ENCODE measurements around the gene IFT74.

Gene IFT74

DNA sequence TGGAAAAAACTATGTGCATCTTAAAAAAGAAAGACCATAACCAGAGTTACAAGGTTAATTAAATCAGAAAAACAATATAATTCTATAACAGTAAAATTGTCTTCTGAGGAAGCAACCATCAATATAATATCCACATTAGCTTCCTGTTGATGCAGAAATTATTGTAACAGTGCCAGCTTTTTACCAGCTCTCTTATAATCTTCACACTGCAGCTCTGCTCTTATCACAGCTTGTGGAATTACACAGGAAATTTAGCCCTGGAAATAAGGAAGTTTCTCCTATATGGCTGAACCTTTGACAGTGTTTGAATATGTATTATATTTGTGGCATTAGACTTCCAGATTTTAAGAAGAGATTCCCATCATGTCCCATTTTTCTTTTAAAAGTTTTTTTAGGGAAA, 103.7 kb downstream of the IFT74 start:
- no peak overlapping the region for H3K4me3 ChIP-seq (ENCODE audit: low read depth, low read length)
- no peak for DNase-seq (ENCODE audit: low read depth)
- TF ChIP-seq, protein P1, sequence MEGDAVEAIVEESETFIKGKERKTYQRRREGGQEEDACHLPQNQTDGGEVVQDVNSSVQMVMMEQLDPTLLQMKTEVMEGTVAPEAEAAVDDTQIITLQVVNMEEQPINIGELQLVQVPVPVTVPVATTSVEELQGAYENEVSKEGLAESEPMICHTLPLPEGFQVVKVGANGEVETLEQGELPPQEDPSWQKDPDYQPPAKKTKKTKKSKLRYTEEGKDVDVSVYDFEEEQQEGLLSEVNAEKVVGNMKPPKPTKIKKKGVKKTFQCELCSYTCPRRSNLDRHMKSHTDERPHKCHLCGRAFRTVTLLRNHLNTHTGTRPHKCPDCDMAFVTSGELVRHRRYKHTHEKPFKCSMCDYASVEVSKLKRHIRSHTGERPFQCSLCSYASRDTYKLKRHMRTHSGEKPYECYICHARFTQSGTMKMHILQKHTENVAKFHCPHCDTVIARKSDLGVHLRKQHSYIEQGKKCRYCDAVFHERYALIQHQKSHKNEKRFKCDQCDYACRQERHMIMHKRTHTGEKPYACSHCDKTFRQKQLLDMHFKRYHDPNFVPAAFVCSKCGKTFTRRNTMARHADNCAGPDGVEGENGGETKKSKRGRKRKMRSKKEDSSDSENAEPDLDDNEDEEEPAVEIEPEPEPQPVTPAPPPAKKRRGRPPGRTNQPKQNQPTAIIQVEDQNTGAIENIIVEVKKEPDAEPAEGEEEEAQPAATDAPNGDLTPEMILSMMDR (IDR thresholded peaks at IDR 0.05; ENCODE audit: control insufficient read depth, extremely low read depth, insufficient read depth) = no peak

DNA sequence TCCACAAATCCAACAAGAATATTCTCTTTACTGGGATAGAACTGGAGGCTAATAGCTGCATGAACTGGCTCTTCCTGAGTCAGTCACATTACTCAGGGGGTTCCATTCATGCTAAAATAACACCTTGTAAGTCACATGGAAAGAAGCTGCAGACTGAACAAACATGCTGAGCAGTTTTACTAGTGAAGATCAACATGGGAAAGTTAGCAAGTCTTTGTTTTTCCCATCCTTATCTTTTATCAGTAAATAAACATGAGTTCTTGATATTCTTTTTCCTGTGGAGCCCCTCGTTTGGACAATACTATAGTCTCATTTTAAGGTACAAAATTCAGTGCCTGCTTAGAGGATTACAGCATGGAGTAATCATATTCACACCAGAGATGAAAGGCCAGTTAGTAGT, 109.1 kb downstream of the IFT74 start:
- no peak overlapping the region for H3K4me3 ChIP-seq (ENCODE audit: low read depth, low read length)
- TF ChIP-seq, protein P1 (IDR thresholded peaks at IDR 0.05; ENCODE audit: control insufficient read depth, extremely low read depth, insufficient read depth) = no peak
- peak; percentile 93 for DNase-seq (ENCODE audit: low read depth)

GRCh38 chr9:27073841-27074728, 117.9 kb downstream of the IFT74 start:
- TF ChIP-seq, protein P1 (IDR thresholded peaks at IDR 0.05; ENCODE audit: control insufficient read depth, extremely low read depth, insufficient read depth) = no peak
- no peak overlapping the region for H3K4me3 ChIP-seq (ENCODE audit: low read depth, low read length)
- DNase-seq (ENCODE audit: low read depth) = no peak

DNA sequence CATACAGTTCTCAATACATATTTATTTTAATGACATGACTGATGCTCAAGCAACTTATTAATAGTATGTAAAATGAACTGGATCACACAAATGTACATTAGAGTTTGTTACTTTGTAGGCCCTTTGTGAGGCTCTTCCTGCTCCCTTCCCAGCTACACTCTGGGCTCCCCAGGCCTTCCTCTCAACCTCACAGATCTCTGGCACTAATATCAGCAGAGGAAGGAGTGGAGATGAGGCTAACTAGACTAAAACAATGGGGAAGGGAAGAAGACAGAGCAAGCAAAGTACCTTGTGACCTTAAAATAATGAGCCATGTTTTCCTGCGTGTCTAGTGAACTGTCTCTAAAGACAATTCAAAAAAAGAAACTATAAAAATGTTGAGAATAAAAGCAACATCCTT, 122.5 kb downstream of the IFT74 start:
- H3K4me3 ChIP-seq (ENCODE audit: low read depth, low read length) = no peak overlapping the region
- DNase-seq (ENCODE audit: low read depth) = peak; percentile 60
- TF ChIP-seq, protein P1 (IDR thresholded peaks at IDR 0.05; ENCODE audit: control insufficient read depth, extremely low read depth, insufficient read depth) = no peak

DNA sequence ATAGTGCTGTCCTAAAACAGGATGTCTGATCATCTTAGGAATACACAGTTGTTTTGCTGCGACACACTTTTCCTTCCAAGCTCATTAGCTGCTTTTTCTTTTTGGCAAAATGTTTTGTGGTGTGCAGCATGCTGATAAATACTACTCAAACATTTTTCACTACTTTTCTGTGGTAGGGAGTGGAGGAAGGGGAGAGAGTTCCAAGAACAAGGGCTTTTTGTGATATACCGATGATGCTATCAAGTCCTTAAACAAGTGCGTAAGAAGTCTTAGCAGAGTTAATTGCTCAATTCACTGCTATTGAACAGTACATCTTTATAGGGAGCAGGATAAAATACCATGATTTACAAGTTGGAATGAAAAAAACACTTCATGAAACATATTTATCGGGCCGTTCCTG, 129.2 kb downstream of the IFT74 start:
- TF ChIP-seq, protein P1 (IDR thresholded peaks at IDR 0.05; ENCODE audit: control insufficient read depth, extremely low read depth, insufficient read depth) = no peak
- DNase-seq (ENCODE audit: low read depth) = no peak
- H3K4me3 ChIP-seq (ENCODE audit: low read depth, low read length) = no peak overlapping the region

GRCh38 chr9:27086818-27087680, 130.8 kb downstream of the IFT74 start:
- TF ChIP-seq, protein P1 (IDR thresholded peaks at IDR 0.05; ENCODE audit: control insufficient read depth, extremely low read depth, insufficient read depth) = no peak
- no peak overlapping the region for H3K4me3 ChIP-seq (ENCODE audit: low read depth, low read length)
- no peak for DNase-seq (ENCODE audit: low read depth)
